Measurements from ENCODE around the gene MOSMO.
"Not testable (repeated sequence)": the region's sequence is repeated elsewhere in the genome, so short reads cannot be mapped to it uniquely, and the experiment has no call there.

Gene MOSMO

DNA sequence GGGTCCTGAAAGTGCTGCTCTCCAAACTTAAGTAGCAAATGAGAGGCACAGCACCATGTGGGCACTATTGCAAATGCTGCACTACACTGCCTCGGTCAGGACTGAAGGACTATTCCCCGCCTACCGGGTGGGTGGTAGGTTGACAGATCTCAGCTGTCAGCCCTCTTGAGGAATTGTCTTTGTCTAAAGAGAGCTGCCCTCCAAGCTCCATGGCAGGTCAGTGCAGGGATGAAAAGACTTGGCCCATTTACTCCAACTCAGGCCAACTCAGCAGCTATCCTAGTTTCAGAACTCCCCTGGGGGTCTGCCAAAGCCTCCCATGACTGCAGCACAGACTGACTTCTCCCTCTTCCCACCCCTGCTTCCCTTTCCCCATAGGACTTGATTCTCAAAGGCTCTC lies 3.6 kb upstream of the MOSMO start:
- no peak for DNase-seq

DNA sequence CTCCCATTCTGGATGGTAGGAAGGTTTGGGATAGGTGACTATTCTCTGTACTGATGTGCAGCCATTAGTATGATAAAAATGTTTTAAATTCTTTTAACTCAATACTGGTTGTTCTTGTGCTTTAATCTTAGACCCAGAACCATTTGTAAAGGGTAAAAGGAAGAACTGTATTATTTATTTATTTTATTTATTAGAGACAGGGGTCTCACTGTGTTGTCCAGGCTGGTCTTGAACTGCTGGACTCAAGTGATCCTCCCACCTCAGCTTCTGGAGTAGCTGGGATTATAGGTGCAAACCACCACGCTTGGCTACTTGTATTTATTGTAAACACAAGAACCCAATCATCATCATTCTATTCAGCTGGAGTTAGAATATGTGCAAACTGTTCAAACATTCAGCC lies 2.2 kb upstream of the MOSMO start:
- DNase-seq, result no peak

DNA sequence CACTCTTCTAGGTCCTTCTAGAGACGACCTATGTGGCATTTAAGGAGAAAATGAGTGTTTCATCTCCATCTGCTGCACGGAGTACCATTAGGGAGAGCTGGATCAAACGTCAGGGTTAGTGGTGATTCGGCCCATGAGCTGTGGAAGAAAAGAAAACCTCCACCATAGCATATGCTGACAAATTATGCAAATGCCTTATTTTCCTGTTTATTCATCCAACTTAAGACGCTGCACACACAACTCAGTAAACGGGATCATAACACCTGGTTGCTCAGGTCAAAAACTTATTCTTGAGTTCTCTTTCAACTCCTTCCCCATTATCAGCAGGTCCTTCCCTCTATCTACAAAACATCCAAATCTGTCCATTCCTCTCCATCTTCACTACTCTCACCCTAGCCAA lies 1.3 kb upstream of the MOSMO start:
- DNase-seq, result no peak

DNA sequence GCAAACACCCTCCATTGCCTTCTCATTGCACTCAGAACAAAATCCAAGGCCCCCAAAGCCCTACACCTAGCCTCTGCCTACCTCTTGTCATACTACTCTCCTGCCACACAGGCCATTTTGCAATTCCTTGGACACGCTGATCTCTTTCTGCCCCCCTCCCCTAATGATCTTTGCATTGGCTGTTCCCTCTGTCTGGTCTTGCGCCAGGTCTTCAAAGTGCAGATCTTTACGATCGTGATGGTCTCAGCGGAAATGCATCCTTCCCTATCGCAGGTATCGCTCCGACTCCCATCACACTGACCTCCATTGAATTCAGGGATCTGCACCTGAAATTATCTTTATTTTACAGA lies 777 bp upstream of the MOSMO start:
- DNase-seq, result no peak

DNA sequence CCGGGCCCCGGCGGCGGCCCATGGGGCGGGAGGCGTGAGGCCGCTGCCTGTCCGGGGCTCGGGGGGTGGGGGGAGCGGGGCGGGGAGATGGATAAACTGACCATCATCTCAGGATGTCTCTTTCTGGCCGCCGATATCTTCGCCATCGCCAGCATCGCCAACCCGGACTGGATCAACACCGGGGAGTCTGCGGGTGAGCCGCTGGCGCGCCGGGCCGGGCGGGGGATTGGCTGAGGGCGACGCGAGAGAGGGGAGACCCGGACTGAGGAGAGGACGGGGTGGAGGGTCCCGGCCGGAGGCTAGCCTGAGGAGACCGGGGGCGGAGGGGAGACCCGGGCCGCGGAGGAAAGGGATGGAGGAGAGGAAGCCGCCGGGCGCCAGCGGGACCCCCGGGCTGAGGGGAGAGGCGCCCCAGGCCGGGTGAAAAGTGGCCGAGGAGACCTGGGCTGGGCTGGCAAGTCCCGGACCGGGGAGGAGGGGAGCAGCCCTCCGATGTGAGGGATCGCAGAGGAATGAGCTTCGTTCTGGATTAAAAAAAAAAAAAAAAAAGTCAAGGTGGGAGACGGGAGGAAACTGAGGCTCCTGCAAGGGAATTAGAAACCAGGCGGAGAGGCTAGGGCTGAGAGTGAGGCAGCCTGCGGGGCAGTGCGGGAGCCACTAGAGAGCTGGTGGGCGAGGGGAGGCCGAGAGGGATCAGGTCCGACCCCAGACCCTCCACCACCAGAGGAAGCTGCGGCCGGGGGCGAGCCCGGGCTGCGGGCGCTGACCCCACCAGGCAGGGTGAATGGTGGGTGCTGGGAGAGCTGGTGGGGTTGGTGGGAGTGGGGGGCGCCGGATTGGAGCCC lies 526 bp downstream of the MOSMO start:
- DNase-seq, result no peak

DNA sequence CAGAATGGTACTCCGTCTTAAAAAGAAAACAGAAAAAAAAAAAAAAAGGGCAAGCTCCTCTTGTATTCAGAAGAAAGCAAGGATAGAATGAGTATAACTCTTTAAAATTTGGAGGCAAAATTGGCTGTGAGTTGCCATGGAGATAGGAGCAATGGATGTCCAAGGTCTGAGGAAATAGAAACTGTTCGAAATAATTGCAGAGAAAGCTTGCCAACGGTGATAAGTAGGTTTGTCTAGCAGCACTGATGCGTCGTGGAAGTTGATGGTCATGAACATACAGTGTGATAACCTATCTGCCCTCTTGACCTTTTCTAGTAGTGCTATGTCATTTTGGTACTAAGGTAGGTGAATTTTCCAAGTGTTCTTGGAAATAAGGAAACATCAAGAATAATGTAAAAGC lies 3.0 kb downstream of the MOSMO start:
- DNase-seq, result no peak

DNA sequence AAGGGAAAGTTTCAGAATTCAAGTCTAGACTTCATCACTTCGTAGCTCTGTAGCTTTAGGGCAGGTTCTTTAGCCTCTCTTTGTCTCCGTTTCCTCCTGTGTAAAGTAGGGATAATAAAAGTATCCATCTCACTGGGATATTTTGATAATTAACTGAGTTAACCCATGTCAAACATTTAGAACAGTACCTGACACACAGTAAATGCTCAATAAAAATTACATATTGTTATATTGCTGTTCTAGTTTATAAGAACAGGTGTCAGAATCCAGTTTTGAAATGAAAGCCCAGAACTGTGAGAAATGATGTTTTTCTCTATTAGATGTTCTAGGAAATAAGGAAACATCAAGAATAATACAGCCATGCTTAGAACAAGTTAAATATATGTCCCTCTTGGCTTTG lies 4.3 kb downstream of the MOSMO start:
- DNase-seq, result no peak

DNA sequence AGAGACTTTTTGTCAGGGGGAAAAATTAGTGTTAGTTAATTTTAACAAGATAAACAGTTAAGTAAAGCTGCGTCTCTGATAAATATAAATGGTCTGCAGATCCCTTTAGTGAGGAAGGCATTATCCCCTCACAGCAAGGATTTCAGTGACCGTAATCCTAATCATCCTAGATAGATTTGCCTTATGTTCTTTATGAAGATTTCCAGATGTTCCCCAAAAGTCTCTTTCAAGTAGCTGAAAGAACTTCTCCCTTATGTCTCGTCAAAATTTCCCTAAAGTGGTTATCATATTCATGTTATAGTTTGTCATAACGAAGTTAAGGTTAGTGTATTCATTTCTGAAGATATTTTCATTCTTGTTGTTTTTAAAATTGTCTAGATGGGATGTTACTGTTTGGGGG lies 5.6 kb downstream of the MOSMO start:
- DNase-seq, result no peak

DNA sequence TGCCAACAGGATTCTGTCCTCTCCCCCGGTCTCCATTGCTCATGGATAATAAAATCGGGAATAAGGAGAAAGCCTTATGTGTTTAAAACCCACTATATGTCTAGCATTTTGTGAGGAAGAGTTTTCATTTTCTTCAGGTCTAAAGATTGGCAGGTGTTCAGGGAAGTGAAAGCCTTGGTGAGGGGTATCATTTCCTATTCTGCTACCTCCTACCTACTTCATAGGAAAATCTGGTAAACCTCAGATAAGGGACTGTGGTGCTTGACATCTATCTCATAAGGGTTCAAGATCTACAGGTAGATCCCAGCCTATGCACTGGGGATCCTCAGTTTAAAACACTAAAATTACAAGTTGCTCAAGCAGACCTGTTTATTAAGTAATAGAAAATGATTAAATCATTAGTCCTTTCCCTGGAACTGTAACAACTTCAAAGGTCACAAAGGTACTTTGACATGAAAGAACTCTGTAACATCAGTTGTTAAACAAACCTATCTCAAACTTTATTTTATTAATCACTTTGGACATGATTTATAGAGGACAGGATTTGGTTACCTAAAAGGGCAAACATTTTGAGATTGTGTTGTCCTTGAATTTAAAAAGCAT lies 6.5 kb downstream of the MOSMO start:
- DNase-seq, result no peak

DNA sequence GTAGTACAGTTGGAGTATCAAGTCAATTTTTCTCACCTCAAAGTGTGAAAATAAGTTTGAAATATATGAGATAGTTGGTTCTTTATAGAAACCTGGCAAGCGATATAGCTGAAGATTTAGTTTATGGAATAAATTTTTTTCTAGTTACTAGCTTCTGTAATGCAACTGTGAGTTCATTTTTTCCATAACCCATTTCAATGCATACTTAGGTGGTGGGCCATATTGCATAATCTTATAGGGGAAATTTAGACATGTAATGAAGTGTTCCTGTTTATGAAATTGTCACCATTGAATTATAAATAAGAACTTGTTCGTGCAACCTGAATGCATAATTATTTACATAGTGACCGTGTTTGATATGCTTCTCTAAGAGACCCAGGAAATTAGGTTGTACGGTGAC lies 9.0 kb downstream of the MOSMO start:
- DNase-seq, result no peak

DNA sequence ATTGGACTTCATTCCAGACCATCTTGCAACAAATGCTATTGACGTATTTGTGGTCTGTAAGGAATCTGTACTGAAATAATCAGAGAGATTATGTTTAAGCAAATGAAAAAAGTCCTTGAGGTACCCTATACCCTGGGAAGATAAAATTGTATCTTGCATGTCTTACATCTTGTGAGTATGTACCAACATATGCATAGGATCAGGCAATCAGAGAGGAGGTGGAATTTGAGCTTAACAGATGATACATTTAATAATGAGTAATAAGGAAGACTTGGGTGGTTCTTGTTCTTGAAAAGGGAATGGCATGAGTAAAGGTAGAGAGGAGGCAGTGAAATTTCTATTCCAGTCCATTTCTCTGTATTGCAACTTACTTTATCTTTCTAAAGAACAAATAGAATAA lies 10.6 kb downstream of the MOSMO start:
- no peak for DNase-seq

DNA sequence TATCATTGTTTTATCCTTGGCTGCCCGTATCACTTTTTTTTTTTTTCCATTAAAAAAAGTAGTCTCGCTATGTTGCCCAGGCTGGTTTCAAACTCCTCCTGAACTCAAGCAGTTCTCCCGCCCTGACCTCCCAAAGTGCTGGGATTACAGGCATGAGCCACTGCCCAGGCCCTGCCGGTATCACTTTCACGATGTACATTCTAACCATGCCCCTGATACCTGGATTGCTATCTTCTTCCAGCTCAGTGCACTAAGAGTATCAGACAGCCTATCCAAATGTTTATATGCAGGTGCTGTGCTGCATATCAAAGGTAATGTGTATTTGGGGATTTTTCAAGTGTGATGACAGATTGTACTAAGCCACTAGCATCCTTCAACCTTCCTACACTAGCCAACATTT lies 14.2 kb downstream of the MOSMO start:
- DNase-seq, result no peak

DNA sequence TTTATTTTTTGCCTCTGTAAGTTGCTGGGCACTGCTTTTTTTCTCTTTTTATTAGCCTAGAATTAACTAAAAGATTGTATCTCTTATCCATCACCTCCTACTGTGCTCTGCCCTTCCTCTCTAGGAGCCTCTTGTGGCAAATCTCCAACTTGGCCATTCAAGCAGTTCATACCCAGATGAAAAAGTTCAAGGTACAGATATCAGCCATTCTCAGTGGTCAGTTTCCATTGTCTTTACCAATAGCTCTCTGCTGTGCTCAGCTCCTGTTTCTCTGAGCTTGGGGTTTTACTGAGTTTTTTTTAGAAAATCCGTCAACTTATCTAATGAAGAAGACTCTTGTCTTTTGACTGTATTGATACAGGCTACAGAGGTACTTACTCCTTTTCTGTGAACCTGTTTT lies 15.6 kb downstream of the MOSMO start:
- DNase-seq, result no peak

DNA sequence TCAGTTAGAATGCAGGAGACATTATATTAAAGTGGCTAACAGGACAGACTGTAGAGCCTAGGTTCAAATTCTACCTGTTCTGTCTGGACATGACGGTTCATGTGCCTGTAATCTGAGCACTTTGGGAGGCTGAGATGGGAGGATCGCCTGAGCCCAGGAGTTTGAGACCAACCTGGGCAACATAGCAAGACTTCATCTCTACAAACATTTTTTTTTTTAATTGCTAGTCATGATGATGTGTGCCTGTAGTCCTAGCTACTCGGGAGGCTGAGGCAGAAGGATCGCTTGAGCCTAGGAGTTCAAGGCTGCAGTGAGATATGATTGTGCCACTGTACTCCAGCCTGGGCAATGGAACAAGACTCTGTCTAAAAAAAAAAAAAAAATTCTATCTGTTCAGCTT lies 16.9 kb downstream of the MOSMO start:
- DNase-seq, result not testable (repeated sequence)

DNA sequence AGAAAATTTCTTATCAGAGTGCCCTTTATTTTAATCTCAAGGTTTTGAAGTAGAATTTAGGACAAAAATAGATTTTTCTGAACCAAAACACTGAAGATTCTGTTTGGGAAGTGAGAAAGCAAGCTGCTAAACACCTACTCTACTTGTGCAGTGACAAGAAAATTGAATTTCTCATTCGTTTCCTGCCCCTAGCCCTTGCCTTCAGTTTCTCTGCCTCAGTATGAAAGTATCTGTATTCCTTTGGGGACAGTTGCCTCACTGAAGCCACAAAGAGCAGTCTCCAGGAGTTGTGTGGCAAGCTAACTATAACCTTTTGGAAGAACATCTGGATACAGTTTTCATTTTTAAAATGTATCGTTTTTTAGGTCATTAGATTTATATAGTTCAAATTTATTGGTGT lies 19.7 kb downstream of the MOSMO start:
- no peak for DNase-seq

DNA sequence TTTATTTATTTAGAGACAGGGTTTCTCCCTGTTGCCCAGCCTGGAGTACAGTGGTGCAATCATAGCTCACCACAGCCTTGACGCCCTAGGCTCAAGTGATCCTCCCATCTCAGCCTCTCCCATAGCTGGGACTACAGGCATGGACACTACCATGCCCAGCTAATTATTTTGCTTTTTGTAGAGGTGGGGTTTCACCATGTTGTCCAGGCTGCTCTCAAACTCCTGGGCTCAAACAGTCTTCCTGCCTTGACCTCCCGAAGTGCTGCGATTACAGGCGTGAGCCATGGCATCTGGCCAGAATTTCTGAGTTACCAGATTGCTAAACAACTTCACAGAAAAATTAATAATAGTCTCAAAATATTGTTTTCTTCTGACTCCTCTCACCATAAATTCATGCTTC lies 21.7 kb downstream of the MOSMO start:
- no peak for DNase-seq

DNA sequence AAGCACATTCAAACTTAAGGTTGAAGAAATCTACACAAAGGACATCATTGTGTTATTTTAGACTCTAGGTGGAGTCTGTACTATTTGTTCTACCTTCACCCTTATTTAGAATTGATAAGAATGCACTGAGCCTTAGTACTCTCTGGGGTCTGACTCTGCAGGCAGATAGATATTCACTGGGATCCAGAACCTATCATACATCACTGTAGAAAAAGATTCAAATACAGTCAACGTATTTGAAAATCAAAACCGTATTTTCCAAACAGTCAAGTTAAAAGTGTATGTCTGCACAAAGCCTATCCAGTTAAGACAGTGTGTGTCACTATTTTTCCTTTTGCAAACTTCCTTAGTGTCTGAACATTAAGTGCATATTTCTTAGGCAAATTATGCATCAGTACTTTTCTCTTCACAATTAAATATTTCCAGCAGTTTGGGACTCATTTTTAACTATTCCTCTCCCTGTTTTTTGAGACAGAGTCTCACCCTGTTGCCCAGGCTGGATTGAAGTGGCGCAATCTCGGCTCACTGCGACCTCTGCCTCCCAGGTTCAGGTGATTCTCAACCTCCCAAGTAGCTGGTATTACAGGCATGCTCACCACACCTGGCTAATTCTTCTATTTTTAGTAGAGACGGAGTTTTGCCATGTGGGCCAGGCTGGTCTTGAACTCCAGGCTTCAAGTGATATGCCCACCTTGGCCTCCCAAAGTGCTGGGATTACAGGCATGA lies 22.3 kb downstream of the MOSMO start:
- no peak for DNase-seq

DNA sequence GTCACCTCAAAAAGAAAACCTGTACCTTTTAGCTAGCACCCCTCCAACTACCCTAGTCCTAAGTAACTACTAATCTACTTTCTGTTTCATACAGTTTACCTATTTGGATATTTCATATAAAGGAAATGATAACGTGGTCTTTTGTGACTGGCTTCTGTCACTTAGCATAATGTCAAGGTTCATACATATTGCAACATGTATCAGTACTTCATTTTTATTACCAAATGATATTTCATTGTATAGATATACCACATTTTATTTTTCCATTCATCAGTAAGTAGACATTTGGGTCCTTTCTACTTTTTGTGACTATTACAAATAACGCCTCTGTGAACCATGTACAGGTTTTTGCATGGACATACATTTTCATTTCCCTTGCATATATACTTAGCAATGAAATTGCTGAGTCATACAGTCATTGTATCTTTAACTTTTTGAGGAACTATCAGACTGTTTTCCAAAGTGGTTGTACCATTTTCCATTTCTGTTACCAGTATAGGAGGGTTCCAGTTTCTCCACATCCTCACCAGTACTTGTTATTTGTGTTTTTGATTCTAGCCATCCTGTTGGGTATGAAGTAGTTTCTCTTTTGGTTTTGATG lies 23.7 kb downstream of the MOSMO start:
- no peak for DNase-seq

DNA sequence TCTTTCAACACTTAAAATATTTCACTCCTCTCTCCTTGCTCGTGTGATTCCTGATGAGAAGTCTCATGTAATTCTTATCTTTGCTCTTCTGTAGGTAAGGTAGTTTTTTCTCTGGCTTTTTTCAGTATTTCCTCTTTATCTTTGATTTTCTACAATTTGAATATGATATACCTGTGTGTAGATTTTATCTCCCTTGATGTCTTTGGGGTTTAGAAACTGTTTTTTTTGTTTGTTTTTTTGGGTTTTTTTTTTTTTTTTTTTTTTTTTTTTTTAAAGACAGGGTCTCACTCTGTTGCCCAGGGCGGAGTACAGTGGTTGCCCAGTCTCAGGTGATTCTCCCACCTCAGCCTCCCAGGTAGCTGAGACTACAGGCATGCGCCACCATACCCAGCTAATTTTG lies 26.6 kb downstream of the MOSMO start:
- no peak for DNase-seq

DNA sequence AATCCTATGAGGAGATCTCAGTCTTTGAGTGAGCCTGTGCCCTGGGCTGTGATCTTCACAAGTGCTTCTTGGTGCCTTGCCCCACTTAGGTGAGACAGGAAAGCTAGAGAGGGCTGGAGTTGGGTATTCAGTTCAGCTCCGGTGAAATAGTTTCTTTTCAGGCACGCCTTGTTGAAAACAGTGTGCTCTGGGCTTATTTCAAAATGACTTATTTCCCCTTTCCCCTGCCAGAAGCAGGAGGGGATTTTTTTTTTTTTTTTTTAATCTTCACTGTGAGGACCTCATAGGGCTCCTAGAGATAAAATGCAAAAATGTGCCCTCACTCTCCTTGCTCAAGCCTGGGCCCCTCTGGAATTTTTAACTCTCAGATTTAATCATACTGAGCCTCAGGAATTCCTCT lies 27.2 kb downstream of the MOSMO start:
- no peak for DNase-seq

DNA sequence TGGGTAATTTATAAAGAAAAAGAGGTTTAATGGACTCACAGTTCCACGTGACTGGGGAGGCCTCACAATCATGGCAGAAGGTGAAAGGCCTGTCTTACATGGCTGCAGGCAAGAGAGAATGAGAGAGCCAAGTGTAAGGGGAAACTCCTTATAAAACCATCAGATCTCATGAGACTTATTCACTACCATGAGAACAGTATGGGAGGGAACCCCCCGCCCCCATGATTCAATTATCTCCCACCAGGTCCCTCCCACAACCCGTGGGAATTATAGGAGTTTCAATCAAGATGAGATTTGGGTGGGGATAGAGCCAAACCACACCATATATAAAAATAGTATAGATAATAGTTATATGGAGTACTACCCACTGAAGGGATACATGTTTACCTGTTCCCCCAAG lies 36.0 kb downstream of the MOSMO start:
- DNase-seq, result not testable (repeated sequence)

DNA sequence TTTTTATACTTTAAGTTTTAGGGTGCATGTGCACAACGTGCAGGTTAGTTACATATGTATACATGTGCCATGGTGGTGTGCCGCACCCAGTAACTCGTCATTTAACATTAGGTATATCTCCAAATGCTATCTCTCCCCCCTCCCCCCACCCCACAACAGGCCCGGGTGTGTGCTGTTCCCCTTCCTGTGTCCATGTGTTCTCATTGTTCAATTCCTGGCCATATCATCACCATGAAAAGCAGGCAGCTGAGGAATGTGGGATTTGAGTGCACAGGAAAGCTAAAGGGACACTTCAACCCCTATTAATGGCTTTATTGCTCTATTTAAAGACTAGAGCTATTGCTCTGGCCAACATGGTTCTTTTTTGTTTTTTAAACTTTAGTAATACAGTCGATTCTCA lies 38.0 kb downstream of the MOSMO start:
- DNase-seq, result not testable (repeated sequence)

DNA sequence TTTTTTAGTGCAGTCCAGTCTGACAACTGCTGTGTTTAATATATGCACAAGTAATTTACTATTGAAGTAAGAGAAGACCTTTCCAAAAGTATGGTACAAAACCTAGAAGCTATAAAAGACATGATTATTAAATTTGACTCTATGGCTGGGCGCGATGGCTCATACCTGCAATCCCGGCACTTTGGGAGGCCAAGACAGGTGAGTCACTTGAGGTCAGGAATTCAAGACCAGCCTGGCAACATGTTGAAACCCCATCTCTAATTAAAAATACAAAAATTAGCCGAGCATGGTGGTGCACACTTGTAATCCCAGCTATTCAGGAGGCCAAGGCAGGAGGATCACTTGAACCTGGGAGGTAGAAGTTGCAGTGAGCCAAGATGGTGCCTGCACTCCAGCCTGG lies 43.1 kb downstream of the MOSMO start:
- no peak for DNase-seq

DNA sequence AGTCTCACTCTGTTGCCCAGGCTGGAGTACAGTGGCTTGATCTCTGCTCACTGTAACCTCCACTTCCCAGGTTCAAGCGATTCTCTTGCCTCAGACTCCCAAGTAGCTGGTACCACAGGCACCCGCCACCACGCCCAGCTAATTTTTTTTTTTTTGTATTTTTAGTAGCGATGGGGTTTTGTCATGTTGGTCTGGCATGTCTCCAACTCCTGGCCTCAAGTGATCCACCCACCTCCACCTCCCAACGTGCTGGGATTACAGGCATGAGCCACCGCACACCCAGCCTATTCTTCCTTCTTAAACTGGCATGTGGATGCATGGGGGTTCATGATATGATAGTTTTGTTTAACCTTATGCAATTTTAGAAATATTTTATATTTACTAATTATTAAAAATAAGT lies 45.1 kb downstream of the MOSMO start:
- no peak for DNase-seq

Data from NCI-H1092 (cell line).